HG03108 (cell line): ENCODE results near the gene PLCB1.
"Not testable (repeated sequence)": the region's sequence is repeated elsewhere in the genome, so short reads cannot be mapped to it uniquely, and the experiment has no call there.

Experiments used
- ATAC-seq: cut with Tn5 transposase; IDR thresholded peaks from one replicate; pipeline ENCODE4 v1.9.1; 2021; ENCODE audit warnings: moderate library complexity; ENCODE audit not compliant: unreplicated experiment

PLCB1 gene

DNA sequence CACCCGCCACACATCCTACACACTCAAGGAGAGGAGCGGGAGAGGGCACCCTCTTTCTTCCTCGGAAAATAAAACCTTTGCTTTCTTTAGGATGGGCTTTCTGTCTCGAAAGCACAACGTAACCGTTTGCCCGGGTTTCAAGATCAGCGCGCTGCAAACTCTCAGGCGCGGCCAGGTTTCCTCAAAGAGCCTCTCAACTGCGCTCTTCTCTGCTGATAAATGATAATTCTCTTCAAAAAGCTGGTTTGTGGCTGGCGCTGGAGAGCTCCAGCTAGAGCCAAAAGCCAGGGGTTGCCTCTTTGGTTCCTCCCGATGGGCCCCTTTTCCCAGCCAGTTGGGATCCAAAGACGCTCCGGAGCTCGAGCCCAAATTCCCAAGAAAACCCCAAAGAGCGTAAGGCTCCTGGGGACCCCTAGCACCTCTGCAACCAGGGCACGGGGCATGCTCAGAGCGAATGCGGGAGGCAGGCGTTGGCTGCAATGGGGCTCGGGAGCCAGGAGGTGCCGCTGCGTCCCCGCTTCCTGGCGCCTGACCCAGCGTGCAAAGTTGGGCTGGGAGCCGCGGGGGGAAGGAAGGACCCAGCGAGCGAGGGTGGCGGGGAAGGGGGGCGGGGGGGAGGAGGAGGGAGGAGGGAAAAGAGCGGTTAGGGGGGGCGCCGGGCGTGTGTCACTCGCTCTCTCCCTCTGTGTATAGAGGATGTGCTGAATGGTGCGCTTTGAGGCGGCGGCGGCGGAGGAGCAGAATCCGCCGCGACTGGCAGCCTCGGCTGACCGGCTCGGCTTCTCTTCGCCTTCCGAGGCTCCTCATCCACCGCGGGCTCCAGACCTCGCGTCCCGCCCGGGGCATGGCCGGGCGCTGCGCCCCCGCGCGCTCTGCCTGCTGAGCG lies at the start of gene PLCB1:
Gene PLCB1, plus strand, starts transcription at position 669 of the 886 bp plus-strand sequence. CDS start 386 bp downstream, outside the sequence.
- peak; percentile 79 for ATAC-seq

DNA sequence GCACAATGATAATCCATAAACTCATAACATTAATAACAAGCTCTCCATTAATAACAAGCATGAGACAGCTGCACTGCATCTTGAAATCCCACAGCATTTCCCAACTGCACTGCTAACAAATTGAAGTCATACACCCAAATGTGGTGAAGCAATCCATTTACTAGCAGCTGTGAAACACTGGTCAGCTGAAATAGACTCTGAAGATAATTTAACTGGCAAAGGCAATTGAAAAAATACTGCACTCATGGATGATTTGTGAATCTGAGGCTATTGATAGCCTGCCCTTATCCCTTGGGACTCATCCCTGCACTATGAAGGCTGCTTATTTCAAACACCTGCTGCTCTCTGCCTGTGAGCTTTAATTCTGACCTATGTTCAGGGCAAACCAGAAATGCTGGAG lies 49.1 kb upstream of the PLCB1 start:
- ATAC-seq, result no peak

DNA sequence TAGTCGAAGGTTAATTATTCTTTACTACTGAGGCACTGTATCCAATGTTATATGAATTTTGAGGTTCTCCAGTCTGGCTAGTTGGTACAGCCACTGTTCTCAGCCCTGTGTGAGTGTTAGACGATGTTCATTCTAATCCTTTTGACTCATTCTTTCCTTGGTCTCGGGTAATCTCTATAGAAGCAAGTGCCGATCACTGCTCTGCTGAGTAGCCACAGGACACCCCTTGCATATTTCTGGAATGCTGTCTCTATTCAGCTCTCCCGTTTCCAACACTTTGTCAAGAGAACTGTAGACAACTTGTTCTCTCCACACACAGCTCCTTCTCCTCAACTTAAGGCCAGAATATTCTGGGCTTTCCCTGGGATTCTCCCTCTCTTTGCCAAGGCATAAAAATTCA lies 42.4 kb upstream of the PLCB1 start:
- no peak for ATAC-seq

DNA sequence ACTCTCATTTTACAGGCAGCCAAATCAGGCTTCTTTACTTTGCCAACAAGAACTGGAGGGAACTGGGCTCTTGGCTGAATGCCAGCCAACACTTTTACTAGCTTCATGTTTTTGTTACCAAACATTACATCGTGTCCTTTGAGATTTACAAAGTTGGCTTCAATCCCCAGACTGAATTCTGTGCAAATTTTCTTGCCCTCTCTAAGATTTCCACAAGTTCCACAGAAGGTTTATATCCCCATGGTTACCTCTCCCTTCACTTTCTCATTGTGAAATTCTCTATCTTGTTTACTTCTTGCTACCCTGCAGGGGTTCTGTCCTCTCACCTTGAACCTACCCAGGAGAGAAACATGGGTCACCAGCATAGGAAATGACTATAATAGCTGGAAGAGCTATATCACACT lies 37.6 kb upstream of the PLCB1 start:
- ATAC-seq, result no peak

DNA sequence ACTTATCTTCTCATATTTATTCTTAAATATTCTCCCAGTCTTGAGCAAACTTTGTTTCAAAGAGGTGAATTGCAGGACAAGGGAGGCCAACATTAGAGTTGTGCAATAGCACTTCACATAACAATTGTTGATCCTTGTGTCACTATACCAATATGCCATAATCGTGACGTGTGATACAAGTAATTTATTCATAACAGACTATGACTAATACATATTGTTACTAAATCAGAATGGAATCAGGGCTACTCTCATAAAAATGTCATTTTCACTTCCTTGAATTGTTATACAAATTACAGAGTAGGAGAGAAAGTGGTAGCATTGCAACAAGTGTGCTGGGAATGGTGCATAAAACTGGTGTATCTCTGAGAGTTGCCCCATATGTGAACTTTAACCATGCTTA lies 37.2 kb upstream of the PLCB1 start:
- ATAC-seq, result no peak

DNA sequence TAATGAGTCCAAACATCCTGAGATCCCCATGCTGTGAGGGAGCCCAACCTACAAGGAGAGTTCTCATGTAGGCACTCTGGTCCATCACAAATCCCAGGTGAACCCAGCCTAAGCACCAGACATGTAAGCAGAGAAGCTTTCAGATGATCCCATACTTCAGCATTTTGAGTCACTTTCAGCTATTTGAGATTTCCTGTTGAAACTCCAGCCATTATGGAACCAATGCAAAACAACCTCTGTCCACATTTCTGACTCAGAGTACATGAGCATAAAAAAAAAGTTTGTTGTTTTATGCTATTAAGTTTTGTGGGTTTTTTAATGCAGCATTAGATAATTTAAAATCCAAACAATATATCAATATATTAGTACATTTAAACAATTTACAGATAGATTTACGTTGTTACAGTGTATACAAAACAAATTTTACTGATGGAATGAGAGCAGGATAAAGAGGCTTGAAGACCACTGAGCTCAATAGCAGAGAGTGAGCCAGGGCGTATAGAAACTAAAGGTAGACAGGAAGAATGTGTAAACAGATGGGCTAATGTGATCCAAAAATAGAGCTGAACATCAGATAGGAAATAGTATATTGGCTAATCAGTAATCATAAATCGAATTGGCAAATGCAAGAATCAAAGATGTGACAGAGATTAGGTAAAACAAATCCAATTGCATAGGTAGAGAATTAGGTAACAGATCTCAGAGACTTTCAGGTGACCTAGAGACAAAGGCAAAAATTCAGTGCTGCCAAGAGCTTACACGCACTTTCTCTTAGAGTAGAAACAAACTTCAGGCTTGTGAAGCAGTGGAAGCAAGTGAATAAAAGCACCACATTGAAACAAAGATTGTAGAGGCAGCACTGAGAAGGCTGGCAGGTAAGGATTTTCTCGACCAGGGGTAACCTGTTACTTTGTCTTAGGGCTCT lies 36.2 kb upstream of the PLCB1 start:
- no peak for ATAC-seq

DNA sequence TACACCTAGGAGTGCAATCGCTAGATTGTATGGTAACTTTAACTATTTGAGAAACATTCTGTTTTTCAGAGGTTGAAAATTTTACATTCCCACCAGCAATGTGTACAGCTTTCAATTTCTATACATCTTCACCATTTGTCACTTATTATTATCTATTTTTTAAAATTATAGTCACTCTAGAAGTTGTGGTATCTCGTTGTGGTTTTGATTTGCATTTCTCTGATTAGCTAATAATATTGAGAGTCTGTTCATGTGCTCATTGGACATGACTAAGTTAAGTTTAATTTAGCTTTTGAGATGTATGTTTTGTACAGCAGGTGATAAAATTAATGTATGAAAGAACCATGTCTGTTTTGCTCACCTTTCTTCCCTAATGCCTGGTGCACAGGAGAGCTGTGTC lies 34.8 kb upstream of the PLCB1 start:
- no peak for ATAC-seq

DNA sequence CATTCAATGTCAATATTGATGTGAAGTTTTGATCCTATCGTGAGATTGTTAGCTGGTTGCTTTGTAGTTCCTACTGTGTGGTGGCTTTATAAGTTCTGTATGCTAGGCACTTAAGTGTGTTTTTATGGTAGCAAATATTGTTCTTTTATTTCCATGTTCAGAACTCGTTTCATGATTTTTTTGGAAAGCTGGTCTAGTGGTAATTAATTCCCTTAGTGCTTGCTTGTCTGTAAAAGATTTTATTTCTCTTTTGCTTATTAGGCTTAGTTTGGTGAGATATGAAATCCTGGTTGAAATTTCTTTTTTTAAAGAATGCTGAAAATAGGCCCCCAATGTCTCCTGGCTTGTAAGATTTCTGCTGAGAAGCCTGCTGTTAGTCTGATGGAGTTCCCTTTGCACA lies 27.8 kb upstream of the PLCB1 start:
- no peak for ATAC-seq

DNA sequence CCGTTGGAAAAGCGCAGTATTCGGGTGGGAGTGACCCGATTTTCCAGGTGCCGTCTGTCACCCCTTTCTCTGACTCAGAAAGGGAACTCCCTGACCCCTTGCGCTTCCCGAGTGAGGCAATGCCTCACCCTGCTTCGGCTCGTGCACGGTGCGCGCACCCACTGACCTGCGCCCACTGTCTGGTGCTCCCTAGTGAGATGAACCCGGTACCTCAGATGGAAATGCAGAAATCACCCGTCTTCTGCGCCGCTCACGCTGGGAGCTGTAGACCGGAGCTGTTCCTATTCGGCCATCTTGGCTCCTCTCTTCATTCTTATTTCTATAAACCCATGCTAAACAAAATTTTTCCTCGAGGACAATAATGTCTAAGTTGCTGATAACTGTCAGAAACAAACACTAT lies 17.5 kb upstream of the PLCB1 start:
- not testable (repeated sequence) for ATAC-seq

DNA sequence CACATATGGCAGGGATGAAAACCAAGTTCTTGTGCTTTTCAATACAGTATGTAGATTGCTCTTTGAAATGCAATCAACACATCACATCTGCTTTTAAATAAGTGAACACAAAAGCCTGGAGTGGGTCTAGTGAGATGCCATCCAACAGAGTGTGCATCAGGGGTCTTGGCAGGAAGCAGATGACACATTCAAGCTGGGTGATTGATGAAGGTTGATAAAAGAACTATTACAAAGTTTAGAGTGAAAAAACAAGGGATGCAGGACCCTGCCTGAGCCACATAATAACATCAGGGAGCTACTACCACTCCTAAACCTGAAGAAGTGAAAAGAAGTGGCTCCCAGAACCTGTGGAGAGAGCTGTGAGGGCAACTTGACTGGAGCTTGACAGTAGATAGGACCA lies 16.6 kb upstream of the PLCB1 start:
- no peak for ATAC-seq

DNA sequence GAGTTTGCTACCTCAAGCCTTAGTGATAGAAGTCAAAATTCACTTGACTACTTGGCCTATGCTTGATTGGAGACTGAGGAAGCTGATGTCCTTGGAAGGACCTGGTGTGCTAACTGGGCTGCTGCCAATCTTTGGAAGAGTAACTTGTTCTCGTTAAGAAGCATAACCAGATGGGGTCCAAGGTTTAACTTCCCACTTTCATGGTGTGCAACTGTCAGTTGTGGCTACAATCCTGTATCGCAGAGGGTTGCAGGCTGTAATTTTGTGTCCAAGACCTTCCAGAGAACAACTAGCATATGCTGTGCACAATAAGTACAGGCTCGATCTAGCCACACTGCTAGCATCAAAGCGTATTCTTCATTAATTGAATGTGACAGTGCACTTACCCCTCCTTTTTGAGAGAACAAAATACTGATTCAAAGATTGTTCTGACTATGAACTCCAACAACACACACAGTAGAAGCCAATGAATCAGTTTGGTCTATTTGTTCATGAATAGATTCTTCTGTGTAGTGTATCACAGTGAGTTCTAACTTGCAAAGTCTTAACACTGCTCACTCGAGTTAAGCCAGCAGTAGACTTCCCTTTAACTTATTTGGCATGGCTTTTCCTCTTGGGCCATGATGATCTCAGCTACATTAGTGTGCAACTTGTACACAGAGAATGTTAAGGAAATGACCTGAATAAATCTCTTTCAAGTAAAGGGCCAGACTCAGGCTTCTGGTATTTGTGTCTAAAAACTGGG lies 15.8 kb upstream of the PLCB1 start:
- no peak for ATAC-seq

DNA sequence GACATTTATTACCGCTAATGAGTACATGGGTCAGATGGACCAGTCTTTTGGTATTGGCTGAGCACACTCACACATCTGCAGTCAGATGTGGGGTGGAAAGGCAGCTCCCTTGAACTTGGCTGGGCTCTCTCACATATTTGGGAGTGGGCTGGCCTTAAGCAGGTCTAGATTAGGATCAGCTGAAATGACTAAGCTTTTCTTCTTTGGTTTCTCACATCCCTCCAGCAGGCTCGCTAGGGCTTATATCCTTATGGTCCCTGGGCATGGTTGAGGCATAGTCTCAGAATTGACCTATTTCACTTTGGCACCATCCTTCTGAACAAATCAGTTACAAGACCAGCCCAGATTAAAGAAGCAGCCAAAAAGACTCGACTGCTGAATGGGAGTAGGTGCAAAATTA lies 14.4 kb upstream of the PLCB1 start:
- ATAC-seq, result no peak

DNA sequence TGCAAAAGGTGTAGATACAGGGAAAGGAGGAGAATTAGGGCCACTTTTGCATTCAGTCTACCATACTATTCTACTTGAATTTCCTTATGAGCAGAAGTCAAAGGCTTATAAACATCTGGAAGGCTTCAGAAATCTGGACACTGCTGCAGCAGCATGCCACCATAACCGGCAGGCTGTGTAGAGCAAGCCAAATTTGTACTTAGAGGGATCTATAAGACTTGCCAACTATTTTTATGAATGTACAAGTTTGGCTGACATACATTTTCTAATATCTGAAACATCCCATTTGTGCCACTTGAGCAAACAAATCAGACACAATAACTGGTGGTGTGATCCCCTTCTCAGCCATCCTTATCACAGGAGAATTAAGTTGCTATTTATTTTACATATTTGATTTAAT lies 14.0 kb upstream of the PLCB1 start:
- no peak for ATAC-seq

DNA sequence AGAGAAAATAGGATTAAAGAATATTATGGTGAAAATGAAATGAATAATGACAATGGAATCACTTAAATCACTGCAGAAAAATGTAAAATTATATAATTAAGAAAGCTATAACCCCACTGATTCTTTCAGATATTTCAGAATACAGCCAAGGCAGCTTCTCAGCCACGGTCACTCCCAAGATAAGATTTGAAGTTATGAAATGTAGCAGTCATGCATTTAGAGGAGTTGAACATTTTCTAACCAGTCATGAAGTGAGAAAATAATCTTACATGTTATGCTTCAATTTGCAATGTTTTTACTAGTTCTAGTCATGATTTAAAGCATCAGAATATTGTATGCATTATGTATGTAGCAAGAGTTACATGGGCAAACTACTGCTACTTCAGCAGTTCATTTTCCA lies 13.3 kb upstream of the PLCB1 start:
- no peak for ATAC-seq

DNA sequence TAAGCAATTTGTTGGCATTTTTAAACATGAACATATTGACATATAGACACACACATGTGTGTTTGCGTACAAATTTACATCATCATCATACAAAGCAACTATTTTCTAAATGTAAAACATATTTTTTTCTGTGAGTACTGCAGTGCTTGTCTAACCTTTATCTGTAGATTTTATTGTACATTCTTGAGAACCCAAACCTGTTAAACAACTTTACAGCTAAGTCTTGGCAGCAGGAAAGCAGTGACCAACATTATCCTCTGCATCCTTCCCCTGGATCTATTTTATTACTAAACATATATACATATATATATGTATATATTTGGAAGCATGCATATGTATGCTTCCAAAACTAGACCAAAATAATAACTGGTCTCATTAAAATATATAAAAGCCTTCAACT lies 10.4 kb upstream of the PLCB1 start:
- ATAC-seq, result no peak

DNA sequence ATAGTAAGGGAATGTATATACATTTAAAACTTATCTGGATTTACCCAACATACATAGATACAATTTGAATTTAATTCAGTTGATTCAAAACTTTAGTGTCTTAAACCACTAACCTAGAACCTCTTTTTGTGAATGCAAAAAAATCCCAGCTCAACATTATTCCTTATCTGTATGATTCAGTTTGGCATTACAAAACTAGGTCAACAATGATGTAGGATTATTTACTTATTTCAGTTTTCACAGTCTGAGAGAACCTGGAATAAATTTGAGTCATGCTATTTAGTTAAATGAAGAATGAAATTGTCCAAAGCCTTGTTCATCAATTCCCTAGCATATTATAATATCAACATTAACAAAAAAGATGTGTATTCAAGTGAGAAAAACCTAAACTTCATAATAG lies 7.4 kb upstream of the PLCB1 start:
- no peak for ATAC-seq

DNA sequence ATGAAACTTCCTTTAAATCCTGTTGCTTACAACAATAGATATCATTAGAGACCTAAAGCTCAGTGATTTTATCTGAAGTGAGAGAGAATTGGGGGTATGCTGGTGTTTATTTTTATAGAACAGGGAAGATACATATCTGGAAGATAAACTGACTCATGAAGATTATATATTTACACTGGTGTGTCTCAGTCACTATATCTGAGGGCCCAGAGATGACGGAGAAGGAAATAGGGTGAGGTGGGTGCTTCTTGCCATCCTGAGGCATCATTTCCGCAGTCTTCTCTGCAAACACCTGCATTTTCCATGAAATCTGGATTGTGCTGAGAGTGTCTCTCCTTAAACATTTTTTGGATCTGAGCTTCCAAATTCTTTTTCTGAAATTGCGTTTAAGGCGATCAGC lies 5.9 kb upstream of the PLCB1 start:
- ATAC-seq, result no peak

DNA sequence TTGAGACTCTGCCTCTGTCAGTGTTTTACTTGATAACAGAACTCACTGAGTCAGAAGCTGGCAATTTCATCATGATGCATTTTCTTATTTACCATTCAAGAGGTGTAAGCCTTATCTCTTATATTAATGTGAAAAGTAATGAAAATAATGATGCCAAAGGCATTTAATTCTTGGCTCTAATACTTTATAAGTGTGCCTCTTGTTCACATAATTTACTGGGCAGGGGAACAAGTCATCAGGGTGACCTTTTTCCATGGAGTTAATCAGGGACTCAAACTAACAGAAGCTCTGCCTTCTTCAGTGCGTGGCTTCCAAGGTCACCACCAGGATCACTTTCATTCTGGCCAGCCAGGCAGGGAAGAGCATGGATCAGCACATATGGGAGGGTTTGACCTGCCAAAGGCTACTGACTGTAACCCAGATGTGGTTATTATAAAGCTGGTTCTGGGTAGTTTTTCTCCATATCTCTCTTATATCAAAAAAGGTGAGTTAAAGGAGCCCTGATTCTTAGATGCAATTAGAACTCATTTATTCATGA lies 5.2 kb upstream of the PLCB1 start:
- no peak for ATAC-seq

DNA sequence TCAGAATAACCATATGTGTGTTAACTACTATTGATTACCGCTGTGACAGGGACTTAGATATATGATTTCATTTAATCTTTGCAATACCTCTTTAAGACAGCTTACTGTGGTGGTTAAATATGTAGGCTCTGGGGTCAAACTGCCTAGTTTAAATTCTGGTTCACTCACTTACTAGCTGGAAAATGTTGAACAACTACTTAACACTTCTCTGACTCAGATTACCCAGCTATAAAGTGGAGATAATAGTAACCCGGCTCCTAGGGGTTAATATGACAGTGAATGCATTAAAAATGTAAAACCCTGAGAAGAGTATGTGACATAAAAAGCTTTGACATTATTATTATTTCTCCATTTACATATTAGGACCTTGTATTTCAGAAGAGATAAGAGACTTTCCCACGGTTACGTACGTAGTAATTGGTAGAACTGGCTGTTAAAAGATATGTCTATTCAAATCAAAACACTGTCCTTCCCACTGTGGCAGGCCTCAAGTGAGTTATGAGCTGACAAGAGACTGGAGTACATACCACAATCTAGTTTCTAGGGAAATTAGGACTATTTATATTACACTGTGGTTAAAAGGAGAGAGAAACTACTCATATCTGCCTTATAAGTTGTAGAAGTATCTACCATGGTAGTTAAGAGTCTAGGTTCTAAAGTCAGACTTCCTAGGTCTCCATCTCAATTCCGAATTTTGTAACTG lies 4.4 kb upstream of the PLCB1 start:
- peak; percentile 71 for ATAC-seq

DNA sequence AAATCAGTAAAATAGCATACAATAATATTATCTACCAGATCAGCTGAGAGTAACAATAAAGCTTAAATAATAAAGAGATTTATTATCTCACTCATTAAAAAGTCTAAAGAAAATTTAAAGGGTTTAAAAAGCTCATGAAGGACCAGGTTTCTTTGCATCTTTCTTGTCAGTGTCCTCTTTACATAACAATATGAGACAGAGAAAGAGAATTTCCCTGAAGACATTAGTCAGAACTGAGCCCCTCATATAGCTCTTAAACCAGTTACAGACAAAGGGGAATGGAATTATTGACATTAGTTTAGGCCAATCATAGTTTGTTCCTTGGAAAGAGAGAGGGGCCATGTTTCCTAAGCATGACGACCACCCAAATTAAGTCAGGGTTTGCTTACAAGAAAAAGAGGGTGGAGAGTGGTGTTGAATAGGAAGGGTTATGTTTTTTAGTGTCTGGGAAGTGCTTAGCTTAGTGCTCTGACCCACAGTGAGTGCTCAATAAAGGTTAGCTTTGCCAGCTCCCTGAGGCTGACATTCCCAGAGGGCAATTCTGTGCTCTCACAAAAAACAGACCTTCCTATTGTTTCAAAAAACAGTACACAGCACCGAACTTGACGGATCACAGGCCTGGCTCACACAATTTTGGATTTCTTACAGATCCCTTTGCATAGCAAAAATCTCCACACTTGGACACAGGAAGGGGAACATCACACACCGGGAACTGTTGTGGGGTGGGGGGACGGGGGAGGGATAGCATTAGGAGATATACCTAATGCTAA lies 3.6 kb upstream of the PLCB1 start:
- no peak for ATAC-seq
